ENCODE results near the gene GRM7.

GRM7 gene

GRCh38 chr3:6985848-6986247 is 124.9 kb downstream of the GRM7 start:
- no peak for DNase-seq

DNA sequence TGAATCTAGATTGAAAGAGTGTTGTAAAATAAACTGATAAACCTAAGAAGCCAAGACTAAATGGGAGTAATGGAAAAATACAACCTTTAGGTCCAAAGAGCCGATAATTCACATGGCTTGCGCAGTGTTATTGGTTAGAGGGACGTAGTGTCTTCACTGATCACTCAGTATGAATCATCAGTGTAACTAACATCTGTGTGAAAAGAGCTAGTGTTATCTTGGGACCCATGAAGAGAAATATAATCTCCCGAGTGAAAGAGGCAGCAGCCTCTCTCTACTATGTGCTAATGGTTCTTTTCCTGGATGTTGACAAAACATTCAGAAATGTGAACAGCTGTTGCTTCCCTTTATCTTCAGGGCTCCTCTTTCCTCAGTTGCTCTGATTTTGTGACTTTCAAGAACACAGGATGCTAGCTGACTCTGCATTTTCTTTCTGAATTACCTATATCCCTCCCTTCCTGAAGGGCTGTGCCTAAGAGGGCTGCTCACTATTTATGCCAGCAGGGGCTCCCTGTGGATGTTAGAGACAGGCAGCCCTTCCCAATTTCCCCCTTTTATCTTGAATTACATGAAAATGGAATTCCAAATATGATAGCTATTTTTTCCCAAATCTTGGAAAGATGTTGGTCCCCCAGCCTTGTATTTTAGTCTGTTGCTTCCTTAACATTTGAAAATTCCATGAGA is 128.8 kb downstream of the GRM7 start:
- DNase-seq, result no peak

- peak; percentile 4 for DNase-seq
Measured at GRCh38 chr3:6994081-6994668, 133.3 kb downstream of the GRM7 start.

DNA sequence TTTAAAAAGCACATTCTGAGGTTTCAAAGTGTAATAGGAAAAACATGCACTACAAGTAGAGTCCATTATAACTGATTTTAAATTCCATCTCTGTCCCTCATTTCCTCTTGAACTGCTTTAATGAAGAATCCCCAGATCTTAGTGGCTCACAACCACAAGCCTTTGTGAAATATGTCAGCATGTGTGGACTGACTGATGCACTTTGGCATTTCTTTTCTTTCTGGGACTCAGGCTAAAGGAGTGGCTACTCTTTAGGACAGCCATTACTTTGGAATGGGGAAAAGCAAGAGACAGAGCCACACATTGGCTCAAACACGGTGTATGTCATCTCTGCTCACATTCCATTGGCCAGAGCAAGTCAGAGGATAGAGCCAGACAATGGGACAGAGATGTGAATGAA is 139.6 kb downstream of the GRM7 start:
- DNase-seq, result no peak

- no peak for DNase-seq
Measured at GRCh38 chr3:7001370-7001769, 140.5 kb downstream of the GRM7 start.

GRCh38 chr3:7015683-7016440 is 154.9 kb downstream of the GRM7 start:
- no peak for DNase-seq

DNA sequence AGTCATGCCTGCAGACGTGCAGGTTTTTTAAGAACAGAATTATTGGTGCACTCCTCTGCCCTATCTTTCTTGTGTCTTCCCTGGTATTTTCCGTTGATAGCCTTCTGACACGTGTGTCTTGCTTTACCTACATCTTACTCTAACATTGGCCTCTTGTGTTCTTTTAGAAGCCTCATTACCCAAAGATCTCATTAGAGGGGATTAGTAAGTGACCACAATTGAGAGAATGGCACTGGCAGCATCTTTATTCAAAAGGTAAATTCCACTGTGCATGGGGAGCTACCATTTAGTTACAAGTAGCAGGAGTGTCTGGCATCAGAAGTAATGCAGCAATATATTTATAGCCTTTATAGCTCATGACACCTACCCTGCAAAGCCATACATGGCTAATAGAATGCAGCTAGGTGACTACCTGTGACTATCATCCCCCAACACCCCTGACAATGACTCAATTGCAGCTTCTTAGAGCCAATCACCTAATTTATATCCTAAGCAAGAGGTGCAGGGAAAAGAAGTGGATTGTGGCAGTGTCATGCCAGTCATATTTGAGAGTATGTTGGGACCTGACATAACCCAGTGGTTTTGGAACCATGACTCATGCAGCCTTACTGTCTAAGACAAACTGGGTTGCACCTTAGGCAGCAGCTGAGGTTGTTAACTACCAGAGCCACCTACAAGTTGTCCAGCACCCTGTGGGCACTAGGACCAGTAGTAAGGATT is 164.8 kb downstream of the GRM7 start:
- no peak for DNase-seq

DNA sequence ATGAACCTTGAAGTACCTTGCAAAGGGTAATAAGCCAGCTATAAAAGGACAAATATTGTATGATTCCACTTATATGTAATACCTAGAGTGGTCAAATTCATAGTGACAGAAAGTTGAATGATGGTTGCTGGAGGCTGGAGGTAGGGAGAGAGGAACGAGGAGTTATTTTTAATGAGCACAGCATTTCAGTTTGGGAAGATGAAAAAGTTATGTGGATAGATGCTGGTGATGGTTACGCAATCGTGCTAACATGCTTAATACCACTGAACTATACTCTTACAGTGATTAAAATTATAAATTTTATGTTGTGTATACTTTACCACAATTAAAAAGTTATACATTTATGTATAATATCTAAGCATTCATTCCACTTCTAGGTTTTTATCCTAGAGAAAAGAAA is 168.6 kb downstream of the GRM7 start:
- no peak for DNase-seq

DNA sequence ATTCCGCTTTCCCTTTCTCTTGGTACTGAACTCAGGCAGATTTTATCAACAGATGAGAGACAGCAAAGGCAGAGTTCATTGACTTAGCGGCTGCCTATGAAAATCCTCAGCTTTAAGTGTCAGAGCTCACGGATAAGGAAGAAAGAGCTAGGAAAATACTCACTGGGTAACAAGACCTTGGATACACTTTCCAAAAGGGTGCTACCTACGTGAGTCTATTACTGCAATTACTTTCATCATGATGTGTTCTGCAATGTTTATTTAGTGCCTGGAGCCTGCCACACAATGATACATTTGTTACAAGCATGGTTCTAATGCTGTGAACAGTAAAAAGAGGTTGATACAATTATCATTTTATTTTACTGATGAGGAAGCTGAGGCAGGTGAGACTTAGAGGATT is 177.5 kb downstream of the GRM7 start:
- DNase-seq, result no peak

DNA sequence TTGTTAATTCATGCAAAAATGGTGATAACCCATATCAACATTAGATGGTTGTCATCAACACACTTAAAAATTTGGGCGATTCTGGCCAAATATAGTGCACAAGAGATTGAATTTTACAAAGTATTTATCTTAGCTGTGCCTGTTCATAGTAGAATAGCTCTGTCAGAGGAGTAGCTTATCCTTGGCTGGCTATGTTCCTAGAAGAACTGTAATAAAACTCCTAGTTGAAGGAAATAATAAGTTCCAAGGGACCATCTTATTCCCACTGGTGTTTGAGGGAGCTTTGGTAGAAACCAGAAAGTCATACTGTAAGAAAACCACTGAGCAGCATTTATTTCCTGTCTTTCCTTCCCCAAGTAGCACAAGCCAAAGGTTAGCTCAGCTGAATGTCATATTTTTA is 201.8 kb downstream of the GRM7 start:
- no peak for DNase-seq

GRCh38 chr3:7070461-7070860 is 209.5 kb downstream of the GRM7 start:
- DNase-seq, result no peak

DNA sequence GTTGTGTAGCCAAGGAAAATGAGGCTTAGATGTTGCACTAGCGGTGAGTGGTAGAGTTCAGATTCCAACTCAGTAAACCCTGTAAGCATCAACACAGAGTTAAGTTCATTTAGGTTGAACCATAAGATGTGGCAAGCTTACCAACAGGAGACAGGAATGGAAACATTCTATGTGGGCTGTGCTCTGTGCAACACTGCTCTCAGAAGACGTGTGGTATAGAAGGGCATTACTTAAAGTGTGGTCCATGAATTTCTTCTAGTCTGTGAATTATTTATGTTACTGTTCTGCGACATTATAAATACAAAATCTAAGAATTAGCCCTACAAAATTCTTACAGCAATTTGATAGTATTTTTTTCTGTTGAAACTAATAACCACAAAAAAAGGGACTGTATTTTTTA is 213.3 kb downstream of the GRM7 start:
- DNase-seq, result no peak

GRCh38 chr3:7075117-7075516 is 214.2 kb downstream of the GRM7 start:
- DNase-seq, result no peak

GRCh38 chr3:7075901-7076300 is 215.0 kb downstream of the GRM7 start:
- no peak for DNase-seq

GRCh38 chr3:7082244-7082643 is 221.3 kb downstream of the GRM7 start:
- DNase-seq, result no peak

DNA sequence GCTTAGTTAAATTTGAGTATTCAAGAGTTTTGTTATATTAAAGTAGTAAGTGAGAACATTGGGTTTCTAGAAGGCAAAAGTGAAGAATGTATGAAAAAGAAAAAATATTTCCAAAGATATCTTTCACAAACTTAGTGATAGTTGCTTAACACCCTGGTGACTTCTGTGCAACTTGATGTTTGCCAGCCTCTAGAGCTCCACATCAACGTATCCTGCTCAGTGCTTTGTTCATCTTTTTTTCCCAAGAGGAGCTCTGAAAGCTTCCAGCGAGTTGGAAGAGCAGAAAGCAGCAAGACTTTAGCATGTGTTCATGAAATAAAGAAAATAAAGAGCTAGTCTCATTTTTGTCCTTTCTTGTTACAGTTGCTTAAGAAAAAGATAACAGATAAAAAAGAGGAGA is 225.5 kb downstream of the GRM7 start:
- DNase-seq, result no peak

DNA sequence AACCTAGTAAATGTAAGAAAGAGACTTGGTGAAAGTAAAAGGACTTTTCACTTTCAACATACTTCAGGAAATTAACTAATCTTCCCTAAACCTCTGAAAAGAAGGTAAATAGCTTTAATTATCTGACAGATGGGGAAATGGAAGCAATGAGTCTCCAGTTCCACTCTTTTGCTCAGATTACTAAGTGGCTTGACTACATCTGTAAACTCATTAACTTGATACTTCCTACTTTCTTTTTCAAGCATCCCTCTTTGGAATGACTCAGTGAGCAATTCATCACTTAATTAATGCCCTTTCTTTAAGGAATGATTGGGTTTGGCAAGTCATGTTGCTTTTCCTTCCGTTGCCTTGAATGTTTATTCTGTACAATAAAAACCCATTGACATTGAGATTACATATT is 234.2 kb downstream of the GRM7 start:
- no peak for DNase-seq

- no peak for DNase-seq
Measured at GRCh38 chr3:7100136-7100535, 239.2 kb downstream of the GRM7 start.

- DNase-seq, result no peak
Measured at GRCh38 chr3:7106635-7107034, 245.7 kb downstream of the GRM7 start.

DNA sequence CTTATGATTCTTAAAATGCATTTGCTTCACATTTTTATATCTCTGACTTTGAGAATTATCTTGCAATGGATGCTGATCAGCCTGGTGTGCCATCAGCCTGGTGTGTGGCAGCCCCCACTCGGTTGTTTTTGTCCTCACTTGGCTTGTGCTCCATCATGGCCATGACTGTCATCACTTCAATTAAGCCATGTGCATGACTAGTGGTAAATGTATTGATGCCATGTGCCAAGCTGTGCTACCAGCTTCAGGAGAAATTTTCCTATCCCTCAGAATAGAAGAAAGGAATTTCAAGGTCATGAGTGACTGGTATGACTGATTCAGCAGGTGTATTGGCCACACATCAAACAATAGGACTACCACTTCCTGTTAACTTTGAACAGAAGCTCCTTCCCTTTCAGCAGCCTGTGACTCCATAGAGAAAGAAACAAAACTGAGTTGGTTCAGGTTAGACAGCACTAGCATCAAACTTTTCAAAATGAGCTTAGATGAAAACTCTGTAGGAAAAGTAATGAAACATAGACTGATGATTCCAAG is 251.7 kb downstream of the GRM7 start:
- no peak for DNase-seq

- DNase-seq, result peak; percentile 0
Measured at GRCh38 chr3:7144697-7145308, 283.9 kb downstream of the GRM7 start.

DNA sequence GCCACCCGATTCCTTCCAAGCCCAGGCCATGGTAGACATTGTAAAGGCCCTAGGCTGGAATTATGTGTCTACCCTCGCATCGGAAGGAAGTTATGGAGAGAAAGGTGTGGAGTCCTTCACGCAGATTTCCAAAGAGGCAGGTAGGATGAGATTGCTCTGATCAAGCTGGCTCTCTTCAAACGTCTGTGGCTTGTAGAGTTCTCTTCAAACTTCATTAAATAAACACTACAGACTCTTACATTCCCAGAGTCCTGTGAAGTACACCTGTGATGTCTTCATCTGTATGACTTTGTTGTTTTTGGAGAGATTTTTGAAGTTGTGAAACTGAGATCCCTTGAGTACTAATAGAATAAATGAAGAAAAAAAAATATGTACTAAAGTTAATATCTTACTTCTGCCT is 285.6 kb downstream of the GRM7 start:
- no peak for DNase-seq

- DNase-seq, result no peak
Measured at GRCh38 chr3:7158516-7158915, 297.6 kb downstream of the GRM7 start.
